GOT3 (cell line): ENCODE results near the gene ZYG11A.

Experiments
- DNase-seq: peaks from one replicate; lab custom pipeline; 2025; ENCODE audit warnings: mixed read lengths; lab: John Stamatoyannopoulos, UW

The ZYG11A gene

GRCh38 chr1:52877554-52877953 is 35.0 kb downstream of the ZYG11A start:
- DNase-seq: no peak

DNA sequence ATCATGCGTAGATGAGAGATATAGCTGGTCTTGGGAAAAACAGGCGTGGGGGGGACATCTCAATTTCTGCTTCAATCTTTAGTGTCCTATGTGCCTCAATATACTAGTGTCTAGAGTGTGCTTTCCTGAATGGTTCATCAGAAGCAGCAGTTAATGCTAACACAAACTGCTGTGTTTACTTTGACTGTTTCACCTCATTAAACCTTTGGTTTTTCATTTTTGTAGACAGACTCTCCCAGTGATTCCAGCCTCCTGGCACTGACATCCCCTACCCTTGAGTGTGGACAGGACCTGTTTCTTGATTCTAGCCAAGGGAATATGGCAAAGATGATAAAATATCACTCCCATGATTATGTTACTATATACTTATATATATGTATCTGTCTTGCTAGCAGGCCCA is 37.6 kb downstream of the ZYG11A start:
- DNase-seq: no peak

DNA sequence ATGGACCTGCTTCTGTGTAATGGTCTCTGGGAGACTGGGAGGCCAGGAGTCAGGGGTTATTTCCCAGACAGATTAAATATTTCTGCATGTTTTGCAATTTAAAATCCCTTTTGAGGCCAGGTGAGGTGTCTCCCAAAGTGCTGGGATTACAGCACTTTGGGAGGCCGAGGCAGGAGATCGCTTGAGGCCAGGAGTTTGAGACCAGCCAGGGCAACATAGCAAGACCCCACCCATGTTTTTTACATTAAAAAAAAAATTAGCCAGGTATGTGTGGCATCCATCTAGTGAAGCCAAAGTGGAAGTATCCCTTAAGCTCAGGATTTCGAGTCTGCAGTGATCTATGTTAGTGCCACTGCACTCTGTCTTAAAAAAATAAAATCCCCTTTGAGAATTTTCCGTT is 44.9 kb downstream of the ZYG11A start:
- DNase-seq: no peak

- no peak for DNase-seq
These were observed 50.1 kb downstream of the ZYG11A start for GRCh38 chr1:52892424-52893215.

- DNase-seq: no peak
These were observed 56.9 kb downstream of the ZYG11A start for GRCh38 chr1:52899445-52899894.

- DNase-seq: no peak
These were observed 57.8 kb downstream of the ZYG11A start for GRCh38 chr1:52900402-52900801.

DNA sequence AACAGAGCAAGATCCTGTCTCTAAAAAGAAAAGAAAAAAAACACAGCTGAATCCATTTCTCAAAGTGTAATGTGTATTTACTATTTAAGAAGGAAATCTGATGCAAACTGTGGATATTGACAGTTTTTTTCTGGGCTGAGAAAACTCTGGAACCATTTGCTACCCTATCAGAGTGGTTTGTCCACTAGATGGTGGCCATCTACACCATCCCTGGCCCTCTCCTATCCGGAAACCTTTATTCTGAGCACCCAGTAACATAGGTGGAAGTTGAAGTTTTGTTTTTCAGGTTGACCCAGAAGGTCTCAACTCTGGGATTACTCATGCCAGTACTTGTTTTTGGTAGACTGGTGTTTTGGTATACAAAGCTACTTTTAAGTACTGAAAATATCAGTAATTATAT is 58.8 kb downstream of the ZYG11A start:
- DNase-seq: no peak

DNA sequence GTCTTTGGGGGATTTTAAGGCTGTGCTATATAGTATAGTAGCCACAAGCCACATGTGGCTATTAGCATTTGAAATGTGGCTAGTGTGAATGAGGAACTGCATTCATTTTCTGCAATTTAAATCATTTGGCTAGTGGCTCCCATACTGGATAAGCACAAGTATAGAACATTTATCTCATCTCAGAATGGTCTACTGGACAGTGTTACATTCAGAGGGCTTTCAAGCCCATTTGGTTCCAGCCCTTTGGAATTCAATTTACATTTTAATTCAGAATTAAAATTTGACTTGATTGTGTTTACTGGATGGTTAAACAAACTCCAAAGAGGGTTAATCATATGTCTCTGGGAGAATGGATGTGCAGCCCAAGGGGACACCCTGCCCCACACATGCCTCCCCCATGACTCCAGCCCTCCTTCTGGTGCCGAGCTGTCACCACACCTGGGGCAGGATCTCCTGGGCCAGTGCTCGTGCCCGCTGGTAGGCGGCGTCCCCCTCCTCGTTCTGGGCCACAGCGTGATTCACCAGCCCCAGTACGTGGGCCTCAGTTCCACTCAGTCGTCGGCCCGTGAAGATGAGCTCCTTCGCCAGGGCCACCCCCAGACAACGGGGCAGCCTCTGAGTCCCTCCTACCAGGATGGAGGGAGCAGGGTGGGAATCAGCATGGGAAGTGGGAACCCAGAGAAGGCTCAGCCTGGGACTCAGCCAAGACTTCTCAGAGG is 61.8 kb downstream of the ZYG11A start:
- no peak for DNase-seq

DNA sequence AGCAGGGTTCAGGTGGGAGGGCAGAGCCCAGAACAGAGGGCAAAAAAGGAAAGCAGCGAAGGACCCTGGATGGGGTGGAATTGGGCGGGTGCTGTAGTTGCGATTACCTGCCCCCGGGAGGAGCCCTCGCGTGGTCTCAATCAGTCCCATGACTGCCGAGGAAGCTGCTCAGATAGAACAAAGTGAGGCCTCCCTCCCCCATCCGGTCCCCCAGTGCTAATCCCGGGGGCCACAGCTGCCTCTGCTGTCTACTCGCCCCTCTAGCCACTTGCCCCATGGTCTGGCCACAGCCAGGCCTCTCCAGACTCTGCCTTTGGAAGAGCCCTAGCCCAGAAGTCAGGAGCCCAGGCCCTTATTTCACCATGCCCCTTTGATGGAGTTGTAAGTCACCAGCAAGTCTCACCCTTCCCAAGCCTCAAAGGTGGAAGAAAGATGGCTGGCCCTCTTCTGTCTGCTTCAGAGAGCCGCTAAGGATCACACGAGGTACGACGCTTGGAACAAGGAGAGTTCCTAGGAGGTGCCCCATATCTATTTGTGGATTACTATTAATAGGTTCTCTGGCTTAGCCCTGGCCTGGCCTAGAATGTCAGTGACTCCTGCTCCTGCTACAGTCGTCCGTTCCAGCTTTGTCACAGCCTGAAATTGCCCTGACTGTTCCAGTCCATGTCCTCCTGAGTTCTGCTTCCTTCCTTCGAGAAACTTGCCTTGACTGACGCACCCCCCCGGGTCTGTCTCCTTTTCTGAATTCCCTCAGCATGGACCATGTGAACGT is 62.6 kb downstream of the ZYG11A start:
- no peak for DNase-seq

DNA sequence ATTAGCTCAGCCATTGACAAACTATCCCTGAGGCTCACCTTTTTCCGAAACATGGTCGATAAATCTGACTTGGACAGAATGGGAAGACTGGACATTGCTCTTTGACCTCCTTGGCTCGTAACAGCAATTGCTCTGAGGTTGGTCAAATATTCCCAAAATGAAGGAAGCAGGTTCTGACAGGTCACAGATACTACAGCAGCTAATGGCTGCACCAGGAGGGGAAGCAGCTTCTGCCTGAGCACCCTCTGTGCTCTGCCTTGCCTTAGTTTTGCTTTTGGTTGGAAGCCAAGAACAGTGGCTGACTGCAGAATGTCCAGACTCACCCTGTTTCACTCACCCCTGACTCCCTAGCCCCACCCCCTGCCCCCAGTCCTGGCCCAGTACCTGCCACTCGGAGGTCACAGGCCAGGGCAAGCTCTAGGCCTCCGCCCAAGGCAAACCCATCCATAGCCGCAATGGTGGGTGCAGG is 63.6 kb downstream of the ZYG11A start:
- DNase-seq: no peak

DNA sequence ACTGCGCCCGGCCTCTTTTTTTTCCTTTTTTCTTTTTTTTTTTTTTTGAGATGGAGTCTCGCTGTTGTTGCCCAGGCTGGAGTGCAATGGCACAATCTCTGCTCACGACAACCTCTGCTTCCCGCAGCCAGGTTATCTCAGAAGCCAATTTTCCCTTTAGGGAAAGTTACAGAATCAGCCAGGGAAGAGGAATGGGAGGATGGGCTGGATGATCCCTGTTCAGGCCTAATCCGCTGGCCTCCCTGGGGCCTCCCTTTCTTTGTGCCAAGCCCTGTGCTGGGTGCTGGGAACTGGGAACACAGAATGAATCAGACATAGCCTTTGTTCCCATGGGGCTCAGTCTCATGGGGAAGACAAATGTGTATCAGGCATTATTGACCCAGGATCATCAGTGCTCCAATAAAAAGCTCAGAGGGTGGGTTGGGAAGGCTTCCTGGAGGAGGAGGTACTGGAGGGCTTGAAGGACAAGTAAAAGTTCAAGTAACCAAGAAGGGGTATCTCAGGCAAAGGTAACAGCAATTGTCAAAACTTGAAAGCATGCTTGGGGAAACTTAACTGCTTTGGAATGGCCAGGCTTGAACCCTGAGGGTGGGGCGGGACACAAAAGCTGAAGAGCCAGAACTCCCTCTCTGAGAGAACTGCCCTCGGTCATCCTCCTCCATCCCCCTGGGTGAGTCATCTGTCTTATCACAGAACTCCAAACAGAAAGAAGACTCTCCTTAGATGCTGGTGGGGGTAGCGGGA is 64.7 kb downstream of the ZYG11A start:
- DNase-seq: no peak

DNA sequence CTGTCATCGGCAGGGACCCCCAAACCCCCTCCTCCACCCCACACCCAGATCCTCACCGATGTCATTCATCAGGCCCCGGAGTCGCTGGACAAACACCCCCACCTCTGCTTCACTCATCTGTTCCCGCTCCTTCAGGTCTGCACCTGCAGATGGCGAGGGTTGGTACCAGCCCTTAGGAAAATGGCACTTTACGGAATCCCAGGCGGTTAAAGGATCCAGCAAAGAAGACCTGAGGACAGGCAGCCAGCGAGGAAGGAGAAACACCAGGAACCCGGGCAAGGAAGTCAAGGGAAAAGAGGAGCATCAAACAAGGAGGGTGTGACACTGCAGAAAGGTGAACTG is 65.2 kb downstream of the ZYG11A start:
- DNase-seq: no peak

DNA sequence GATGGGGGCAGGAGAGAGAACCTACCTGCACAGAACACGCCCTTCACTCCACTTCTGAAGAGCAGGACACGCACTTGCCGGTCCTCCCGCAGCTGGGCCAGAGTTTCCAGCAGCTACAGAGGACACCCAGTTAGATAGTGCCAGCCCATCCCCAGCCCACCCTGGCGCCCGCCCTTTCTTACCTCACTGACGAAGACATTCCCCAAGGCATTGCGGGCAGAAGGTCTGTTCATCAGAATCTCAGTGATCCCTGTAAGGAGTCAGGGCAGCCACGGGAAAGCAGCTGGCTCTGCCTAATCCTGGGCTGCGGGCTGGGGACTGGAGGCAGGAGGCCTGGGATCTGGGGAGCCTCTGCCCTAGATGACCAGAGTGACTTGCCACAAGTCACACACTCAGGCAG is 69.0 kb downstream of the ZYG11A start:
- no peak for DNase-seq

DNA sequence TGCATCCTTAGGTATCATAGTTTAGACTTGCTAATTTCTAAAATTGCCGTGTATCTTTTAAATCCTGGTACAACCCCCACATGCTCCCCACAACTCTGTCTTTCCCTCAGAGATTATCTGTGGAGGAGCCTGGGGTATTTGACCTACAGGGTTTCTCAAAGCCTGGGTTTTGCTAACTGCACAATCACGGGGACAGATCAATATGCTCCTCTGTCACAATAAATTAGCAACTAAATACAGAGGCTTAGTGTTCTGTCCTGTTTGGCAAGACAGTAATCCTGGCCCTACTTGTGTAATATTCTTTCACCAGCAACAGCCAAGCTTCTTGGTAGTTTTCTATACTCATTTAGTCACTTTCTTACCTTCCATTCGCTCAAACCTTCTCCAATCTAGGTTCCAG is 70.5 kb downstream of the ZYG11A start:
- DNase-seq: no peak

- DNase-seq: no peak
These were observed 71.0 kb downstream of the ZYG11A start for GRCh38 chr1:52913537-52913936.

- DNase-seq: no peak
These were observed 71.9 kb downstream of the ZYG11A start for GRCh38 chr1:52914463-52914862.

DNA sequence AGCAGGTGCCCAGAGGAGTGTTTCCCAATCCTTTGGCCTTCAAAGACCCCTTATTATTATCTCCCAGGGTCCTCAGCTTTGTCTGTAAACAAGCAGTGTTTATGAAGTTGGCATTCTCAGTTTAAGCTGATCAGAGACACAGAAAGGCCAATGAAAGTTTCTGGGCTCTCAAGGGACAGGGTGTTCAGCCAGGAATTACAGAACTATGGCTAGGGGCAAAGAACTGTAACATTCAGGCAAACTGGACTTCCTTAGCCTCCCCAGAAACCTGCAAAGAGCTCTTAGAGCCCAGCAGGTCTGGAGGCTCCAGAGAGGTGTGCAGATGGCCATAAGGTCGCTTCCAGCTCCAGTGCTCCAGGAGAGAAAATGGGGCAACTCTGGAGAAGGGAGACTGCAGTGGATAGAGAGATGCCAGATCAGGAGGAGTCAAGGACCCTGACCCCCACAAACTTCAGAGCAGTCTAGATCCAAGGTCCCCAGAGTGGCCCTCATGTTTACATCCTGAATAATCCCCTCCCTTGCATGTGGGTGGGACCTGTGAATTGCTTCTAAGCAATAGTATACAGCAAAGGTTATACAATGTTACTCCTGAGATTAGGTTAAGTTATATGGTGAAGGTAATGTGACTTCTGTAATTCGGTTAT is 72.8 kb downstream of the ZYG11A start:
- no peak for DNase-seq

- DNase-seq: no peak
These were observed 73.3 kb downstream of the ZYG11A start for GRCh38 chr1:52915855-52916220.

GRCh38 chr1:52916241-52916975 is 73.8 kb downstream of the ZYG11A start:
- no peak for DNase-seq

GRCh38 chr1:52917156-52917555 is 74.6 kb downstream of the ZYG11A start:
- DNase-seq: no peak

DNA sequence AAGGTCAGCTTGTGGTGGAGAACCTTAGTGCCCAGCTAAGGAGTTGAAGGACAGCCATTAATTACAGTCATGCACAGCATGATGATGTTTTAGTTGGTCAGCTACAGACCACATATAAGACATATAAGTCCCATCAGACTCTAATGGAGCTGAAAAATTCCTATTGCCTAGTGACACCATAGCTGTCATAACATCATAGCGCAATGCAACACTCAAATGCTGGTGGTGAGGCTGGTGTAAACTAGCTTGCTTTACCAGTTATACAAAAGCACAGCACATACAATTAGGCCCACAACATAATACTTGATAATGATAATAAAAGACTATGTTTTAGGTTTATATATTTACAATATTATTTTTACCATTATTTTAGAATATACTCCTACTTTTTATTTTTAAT is 75.0 kb downstream of the ZYG11A start:
- no peak for DNase-seq
